GM12891 (cell line): ENCODE results near the gene AP3B1.

Experiments
- POLR2A ChIP-seq: IDR thresholded peaks from 2 replicates; pipeline ENCODE4 v1.6.1; 2011; ENCODE audit warnings: low read depth, low read length, control low read depth
- POLR2AphosphoS5 ChIP-seq: IDR thresholded peaks from 2 replicates; pipeline ENCODE4 v1.6.1; 2011; ENCODE audit warnings: low read depth, low read length, control low read depth
- TAF1 ChIP-seq: IDR thresholded peaks from 2 replicates; pipeline ENCODE4 v1.6.1; 2011; ENCODE audit warnings: low read depth, low read length, control low read depth

- TF ChIP-seq TAF1 (no peak), POLR2A (no peak), POLR2AphosphoS5 (no peak)
Observed at GRCh38 chr5:77960863-77961396, 333.6 kb downstream of the AP3B1 start.
